HG03378 (cell line): ENCODE results near the gene AKAP11.

Source experiments
- ATAC-seq: cut with Tn5 transposase; IDR thresholded peaks from one replicate; pipeline ENCODE4 v1.9.1; 2021; ENCODE audit warnings: mild to moderate bottlenecking, moderate library complexity; ENCODE audit not compliant: unreplicated experiment

The AKAP11 gene

GRCh38 chr13:42274386-42275097 is 2.6 kb downstream of the AKAP11 start:
- ATAC-seq: no peak

- peak; percentile 38 for ATAC-seq
These were observed 3.1 kb downstream of the AKAP11 start for GRCh38 chr13:42275098-42275471.

- no peak for ATAC-seq
These were observed 3.6 kb downstream of the AKAP11 start for GRCh38 chr13:42275506-42275905.

DNA sequence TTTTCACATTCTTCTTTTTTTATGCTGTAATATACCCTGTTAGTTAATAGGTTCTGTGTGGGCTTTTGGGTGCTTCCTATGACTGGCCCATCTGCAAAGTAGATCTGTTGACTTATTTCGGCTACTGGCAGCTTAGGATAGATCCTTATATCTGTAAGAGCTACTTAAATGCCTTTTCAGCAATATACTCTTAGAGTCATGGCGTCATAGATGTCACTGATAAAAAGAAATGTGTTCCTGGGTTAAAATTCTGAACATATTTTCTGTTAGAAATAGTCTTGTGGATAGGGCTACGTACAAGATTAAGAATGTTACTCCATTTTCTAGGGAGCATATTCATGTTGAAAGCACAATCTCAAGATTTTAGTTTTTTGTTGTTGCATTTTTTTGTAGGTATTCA is 4.7 kb downstream of the AKAP11 start:
- ATAC-seq: no peak

DNA sequence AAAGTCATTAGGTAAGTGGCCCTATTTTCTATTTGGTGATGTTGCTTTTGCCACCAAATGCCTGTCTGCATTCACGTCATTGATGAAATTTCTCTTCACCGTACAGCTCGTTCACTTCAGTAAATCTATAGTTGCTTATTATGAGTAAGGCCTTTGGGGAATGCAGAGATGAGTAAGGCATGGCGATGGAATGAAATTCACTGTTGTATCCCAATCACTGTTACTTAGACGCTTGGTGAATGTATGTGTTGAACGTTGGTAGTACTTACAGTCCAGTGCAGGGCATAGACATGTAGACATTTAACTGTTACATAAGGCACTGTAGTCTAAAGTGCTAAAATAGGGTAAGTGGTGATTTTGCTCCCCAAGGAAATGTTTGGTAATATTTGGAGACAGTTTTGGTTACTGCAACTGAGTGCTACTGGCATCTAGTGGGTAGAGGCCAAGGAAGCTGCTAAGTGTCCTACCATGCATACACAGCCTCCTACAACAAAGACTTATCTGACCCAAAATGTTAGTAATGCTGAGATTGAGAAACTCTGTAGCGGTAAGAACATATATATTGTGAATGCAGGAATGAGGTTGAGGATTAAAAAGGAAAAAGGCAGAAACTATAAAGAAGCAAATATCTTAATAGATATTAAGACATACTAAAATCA is 5.8 kb downstream of the AKAP11 start:
- ATAC-seq: no peak

DNA sequence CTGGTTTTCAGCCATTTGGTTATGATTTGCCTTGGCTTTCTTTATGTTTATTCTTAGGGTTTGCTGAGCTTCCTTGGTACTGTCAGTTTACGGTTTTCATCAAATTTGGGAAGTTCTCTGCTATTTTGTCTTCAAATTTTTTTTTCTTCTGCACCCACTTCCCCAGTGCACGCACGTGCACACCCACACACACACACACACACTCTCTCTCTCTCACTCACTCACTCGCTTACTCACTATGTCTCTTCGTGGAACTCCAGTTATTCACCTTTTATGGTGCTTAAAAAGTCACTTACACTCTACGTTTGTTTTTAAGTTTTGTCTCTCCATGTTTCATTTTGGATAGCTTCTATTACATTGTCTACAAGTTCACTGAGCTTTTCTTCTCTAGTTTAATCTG is 7.1 kb downstream of the AKAP11 start:
- no peak for ATAC-seq

DNA sequence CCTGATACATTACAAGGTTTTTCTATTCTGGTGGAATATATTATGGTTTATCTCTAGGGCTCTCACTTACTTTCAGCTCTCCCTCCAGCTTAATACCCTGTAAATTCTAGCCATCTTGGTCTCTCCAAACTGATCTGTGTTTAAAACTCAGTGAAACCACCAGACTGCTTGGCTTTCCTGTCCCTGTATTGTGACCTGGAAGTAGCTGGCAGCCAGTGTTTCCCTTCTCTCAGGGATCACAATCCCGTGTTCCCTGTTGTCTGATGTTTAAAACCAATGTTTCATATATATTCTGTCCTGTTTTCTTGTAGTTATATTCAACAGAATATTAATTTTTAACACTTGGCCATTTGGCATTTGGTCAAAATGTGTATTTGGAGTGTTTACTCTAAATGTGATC is 8.0 kb downstream of the AKAP11 start:
- ATAC-seq: no peak

DNA sequence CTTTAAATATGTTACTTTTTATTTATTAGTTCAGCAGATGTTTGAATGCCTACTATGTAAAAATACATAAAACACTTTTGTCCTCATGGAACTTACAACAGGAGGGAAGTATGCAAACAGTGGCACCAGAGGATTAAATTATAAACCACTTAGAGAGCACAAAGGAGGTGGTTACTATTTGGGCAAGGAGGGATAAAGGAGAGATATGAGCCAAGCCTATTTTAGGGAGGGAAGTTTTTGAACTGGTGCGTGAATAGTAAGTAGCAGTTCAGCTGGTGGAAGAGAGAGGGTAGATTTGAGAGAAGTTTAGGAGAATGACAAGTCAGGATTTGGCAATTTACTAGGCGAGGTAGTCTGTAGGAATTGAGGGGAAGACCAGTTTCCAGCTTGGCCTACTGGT is 8.6 kb downstream of the AKAP11 start:
- ATAC-seq: no peak

- ATAC-seq: no peak
These were observed 11.6 kb downstream of the AKAP11 start for GRCh38 chr13:42283574-42283973.

GRCh38 chr13:42284068-42284467 is 12.1 kb downstream of the AKAP11 start:
- no peak for ATAC-seq

DNA sequence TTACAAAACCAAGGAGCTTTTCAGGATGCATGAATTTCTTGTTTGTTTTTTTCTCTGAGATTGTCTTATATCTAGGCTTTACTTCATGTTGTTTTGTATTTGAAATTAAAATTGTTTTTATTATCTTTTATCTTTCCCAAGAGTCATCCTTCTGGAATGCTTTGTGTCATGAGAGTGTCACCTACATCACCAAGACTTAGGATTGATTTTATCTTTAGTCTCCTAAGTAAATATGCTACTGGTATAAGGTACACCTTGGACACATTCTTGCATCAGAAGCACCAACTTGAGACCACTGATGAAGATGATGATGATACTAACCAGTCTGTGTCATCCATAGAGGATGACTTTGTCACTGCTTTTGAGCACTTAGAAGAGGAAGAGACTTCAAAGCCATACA is 26.4 kb downstream of the AKAP11 start:
- no peak for ATAC-seq

DNA sequence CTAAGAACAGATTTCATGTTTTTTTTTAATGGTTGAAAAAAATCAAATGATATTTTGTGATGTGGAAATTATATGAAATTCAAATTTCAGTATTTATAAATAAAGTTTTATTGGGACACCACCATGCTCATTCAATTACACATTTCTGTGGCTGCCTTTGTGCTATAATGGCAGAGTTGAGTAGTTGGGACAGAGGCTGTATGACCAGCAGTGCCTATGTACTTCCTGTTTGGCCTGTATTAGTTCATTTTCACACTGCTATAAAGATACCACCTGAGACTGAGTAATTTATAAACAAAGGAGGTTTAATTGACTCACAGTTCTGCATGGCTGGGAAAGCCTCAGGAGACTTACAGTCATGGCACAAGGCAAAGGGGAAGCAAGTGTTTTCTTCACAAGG is 33.6 kb downstream of the AKAP11 start:
- no peak for ATAC-seq

DNA sequence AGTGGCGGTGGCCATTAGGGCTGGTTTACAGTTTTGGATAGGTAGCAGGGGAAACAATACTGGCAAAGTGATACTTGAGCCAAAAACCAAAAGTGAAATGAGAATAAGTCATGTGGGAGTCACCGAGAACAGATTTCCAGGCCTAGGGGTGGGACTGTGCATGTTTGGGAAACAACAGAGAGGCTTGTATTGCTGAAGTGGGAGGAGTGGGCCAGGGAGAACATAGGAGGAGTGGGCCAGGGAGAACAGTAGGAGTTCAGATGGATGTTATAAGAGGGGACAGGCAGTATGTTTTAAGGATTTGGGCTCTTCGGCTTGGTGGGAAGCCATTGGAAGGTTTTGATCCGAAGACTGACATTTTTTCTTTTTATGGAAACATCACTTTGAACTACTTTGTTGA is 35.5 kb downstream of the AKAP11 start:
- ATAC-seq: no peak

- no peak for ATAC-seq
These were observed 41.0 kb downstream of the AKAP11 start for GRCh38 chr13:42312817-42313431.

DNA sequence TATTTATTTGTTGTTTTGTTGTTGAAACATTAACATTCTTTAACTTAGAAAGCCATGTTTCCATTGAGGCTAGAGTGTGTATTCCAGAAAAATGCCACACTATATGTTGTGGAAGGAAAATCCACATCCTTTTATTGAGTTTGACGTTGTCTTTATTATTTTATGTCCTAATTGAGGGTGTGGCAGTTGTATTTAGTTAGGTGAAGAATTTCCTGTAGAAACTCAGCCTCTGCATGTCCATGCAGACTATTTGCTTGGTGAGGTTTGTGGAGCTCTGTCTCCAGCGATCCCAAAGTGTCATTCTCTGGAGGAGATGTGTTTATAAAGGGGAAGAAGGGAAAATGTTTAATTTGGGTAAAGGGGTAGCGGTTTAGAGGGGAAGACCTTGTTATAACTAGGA is 46.6 kb downstream of the AKAP11 start:
- no peak for ATAC-seq

DNA sequence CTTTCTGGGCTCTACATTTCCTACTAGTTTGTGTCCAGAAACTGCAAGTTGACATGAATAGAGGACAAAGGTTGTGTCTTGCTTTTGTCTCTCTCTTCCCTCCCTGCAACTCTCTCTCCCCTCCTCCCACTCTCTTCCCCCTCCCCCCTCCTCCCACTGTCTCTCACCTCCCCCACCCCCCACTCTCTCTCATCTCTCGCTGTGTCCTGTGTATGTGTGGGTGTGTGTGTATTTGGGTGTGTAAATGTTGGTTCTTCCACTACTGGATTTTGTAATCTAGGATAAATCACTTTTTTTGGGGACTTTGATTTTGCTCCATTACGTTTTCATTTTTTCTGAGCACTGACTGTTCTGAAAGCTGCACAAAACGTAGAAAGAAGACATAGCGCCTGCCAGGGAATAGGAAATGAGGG is 48.4 kb downstream of the AKAP11 start:
- no peak for ATAC-seq

DNA sequence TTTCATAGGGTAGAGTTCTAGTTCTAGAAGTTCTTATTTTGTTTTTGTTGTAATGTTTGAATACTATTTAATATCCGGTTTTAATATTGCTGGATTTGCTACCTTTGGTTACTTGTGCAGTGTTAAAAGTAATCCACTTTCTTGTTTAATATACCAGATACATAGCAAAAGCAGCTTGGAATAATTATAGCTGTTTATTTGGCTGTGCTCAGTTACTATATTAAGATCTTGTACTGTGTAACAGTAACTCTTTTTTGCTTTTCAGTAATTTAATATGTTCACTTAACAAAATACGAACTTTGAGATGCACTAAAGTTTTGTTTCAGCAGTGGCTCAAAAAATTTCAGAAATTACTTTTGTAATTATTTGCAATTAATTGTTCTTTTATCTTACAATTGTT is 50.9 kb downstream of the AKAP11 start:
- ATAC-seq: no peak

DNA sequence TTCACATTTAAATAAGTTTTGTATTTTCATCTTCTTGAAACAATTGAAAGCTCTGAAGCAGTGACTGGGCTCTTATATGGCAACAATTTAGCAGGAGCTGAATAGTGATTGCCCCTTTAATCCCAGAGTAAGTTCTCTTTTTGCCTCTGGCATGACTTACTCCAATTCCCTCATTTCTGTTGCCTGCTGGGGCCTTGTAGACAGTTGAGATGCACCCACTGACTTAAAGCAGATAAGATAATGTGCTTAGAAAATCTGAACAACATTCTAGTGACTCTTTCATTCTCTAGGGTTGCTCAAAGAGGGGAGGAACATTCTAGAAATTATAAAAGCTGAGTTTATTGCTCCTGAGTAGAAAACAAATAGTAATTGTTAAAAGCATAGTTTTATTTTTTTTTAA is 52.8 kb downstream of the AKAP11 start:
- no peak for ATAC-seq

- ATAC-seq: no peak
These were observed 55.8 kb downstream of the AKAP11 start for GRCh38 chr13:42327725-42328124.

DNA sequence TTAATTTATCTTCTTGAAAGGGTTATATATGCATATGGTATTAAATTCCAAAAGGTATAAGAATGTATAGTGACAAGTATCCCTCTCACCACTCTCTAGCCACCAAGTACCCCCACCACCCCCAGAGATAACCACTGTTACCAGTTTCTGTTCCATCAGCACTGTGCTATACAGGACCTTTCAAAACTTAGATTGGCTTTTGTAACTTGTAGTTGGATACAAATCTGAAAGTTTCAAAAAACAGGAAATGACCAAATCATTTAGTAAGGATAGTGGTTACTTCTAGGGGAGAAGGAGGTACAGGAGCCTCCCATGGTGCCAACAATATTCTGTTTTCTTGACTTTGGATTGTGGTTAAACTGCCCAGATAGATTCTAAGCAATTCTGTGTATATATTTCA is 56.7 kb downstream of the AKAP11 start:
- no peak for ATAC-seq

DNA sequence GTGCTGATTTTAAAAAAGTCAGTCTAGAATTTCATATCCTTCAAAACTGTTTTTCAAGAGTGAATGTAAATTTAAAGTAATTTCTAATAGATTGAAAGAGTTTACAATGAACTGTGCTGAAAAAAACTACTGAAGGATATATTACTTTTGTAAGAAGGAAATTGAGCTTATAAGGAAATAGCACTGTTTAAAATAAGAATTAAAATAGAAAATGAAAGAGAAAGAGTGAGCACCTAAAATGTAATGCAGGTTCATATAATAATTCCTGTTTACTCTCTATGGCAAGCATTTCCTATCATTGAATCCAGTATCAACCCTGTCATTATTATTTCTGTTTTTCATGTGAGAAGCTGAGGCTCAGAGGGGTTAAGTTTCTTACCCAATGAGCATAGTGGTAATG is 57.3 kb downstream of the AKAP11 start:
- ATAC-seq: no peak

- ATAC-seq: no peak
These were observed 59.1 kb downstream of the AKAP11 start for GRCh38 chr13:42331009-42331408.
